Left ventricle myocardium inferior (tissue), 1 donor: ENCODE data around the gene CALHM6. TPM values are rescaled to one million over a fixed set of nuclear protein-coding genes. Genes with fewer than 3 reads are reported as not detected.

ENCODE experiments used
- DNase-seq: peaks from one replicate; pipeline ENCODE4 v3.0.0-alpha.2; 2020
- H3K27ac ChIP-seq: fragments of 200-600 bp; replicated peaks from 2 replicates; pipeline ENCODE4 v1.8.0; 2021
- H3K27me3 ChIP-seq: fragments of 200-600 bp; 2 replicates; pipeline ENCODE4 v1.8.0; 2021; ENCODE audit warnings: low read depth
- H3K36me3 ChIP-seq: fragments of 200-600 bp; 2 replicates; pipeline ENCODE4 v1.8.0; 2021
- H3K4me1 ChIP-seq: fragments of 200-600 bp; 2 replicates; pipeline ENCODE4 v1.8.0; 2021
- H3K4me3 ChIP-seq: fragments of 200-600 bp; 2 replicates; pipeline ENCODE4 v1.8.0; 2021; ENCODE audit warnings: mild to moderate bottlenecking, moderate library complexity
- H3K9me3 ChIP-seq: fragments of 200-600 bp; replicated peaks from 2 replicates; pipeline ENCODE4 v1.8.0; 2021
- intact Hi-C: fragments of 100-400 bp; cut with micrococcal nuclease; formaldehyde crosslinking; loops from one replicate; pipeline ENCODE4 v1.11.0; 2022
- total RNA-seq: library from RNA; stranded (reverse); fragmentation: NEBNext Ultra II Directional; extraction: Animal tissue kit (Norgen Biotek cat#: 25700); gene quantifications from one replicate; pipeline ENCODE4 v1.2.1, GENCODE V29; 2021
- TF ChIP-seq, protein P1 (sequence below): fragments of 200-600 bp; IDR thresholded peaks from 2 replicates; pipeline ENCODE4 v1.8.0; 2021; ENCODE audit warnings: antibody characterized with exemption, mild to moderate bottlenecking, borderline replicate concordance
- donor health status: DM: no; HTN: yes; CAD: no; lungs with severe emphysema.

The CALHM6 gene
- total RNA-seq, 1 donor from 2014 or later: 1.7 TPM

DNA sequence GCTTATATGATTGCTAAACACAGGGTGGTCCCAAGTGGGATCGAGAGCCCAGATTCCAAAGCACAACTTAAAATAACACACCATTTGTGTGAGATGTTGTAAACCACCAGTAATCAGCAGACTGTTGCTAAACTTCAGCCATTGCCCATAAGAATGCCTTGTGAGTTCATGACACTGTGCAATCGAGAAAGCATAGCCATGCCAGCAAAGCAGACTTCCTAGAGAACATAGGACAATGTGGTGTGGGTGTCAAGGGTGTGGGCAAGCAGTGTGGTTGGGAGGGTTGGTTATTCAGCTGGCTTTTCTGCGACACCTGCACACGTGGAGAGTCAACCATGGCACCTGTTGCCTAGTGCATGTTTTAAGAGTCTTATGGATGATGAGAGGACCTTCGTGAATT is 16.1 kb upstream of the CALHM6 start:
- TF ChIP-seq, protein P1, sequence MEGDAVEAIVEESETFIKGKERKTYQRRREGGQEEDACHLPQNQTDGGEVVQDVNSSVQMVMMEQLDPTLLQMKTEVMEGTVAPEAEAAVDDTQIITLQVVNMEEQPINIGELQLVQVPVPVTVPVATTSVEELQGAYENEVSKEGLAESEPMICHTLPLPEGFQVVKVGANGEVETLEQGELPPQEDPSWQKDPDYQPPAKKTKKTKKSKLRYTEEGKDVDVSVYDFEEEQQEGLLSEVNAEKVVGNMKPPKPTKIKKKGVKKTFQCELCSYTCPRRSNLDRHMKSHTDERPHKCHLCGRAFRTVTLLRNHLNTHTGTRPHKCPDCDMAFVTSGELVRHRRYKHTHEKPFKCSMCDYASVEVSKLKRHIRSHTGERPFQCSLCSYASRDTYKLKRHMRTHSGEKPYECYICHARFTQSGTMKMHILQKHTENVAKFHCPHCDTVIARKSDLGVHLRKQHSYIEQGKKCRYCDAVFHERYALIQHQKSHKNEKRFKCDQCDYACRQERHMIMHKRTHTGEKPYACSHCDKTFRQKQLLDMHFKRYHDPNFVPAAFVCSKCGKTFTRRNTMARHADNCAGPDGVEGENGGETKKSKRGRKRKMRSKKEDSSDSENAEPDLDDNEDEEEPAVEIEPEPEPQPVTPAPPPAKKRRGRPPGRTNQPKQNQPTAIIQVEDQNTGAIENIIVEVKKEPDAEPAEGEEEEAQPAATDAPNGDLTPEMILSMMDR: no peak
- intact Hi-C loops: no loop called here
- H3K27me3 ChIP-seq: no peaks in the 10 kb centered on the region
- no peak for DNase-seq
- H3K4me3 ChIP-seq: no peak overlapping the region
- H3K36me3 ChIP-seq: no peaks in the 10 kb centered on the region
- H3K9me3 ChIP-seq: no peaks in the 10 kb centered on the region
- no peaks in the 10 kb centered on the region for H3K4me1 ChIP-seq
- H3K27ac ChIP-seq: no peak overlapping the region

DNA sequence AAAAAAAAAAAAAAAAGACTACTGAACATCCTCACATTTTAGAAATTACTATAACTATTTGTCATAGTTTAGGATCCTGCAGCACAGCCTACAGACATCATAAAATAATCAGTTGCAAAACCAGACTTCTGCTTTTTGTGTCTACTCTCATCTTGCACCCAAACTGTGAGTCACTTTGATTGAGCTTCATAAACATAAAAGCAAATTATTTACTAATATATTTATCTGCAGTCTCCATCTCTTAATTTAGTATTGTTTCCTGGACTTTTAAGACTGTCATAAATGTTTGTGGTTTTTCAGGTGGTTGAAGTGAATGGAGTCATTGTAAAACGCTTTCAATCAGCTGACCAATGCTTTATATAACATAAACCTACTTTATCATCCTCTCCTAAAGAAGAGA is 14.8 kb upstream of the CALHM6 start:
- DNase-seq: no peak
- Histone ChIP-seq H3K9me3 (no peaks in the 10 kb centered on the region), H3K4me1 (no peaks in the 10 kb centered on the region), H3K27ac (no peak overlapping the region), H3K4me3 (no peak overlapping the region), H3K27me3 (no peaks in the 10 kb centered on the region), H3K36me3 (no peaks in the 10 kb centered on the region)
- intact Hi-C loops: no loop called here
- TF ChIP-seq, protein P1: no peak

DNA sequence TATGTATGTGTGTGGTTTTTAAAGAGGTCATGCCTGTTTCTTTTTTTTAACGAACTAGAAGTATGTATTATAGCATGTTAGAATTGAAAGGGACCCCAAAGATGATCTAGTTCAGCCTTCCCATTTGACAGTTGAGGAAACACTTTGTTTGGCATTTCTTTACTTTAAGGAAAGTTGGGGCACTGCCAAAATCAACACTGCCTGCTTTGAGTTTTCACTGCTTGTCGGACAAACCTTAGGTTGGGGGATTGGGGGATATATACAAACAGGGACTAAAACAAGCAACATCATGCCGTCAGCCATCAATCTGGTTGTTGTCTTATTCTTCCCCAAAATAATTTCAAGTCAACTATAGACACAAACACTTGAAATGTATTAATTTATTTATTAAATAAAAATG is 14.1 kb upstream of the CALHM6 start:
- Histone ChIP-seq H3K27ac (no peak overlapping the region), H3K27me3 (no peaks in the 10 kb centered on the region), H3K9me3 (no peaks in the 10 kb centered on the region), H3K36me3 (no peaks in the 10 kb centered on the region), H3K4me3 (no peak overlapping the region), H3K4me1 (no peaks in the 10 kb centered on the region)
- DNase-seq: no peak
- TF ChIP-seq, protein P1: no peak
- intact Hi-C loops: no loop called here

DNA sequence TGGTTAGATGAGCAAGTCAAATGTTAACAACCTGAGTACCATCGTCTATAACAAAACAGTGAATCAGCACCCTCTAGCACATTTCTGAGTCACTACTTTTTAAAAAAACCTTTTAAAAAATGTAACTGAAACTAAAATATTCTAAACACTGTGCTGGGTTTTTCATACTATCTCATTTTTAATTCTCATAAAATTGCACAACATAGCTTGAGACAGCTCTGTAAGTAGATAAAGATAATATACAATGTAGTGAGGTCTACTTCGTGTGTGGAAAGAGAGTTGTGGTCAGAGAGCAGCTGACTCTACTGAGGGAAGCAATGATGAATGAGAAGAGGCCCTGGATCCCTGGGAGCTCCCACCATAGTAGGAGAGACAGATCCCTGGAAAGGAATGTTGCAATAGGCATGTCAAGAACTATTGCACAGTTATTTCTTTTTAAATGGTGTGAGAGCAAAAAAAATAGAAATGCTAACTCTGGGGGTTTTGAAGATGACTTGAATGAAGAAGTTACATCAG is 13.6 kb upstream of the CALHM6 start:
- no peaks in the 10 kb centered on the region for H3K9me3 ChIP-seq
- no peak for DNase-seq
- intact Hi-C loops: no loop called here
- H3K36me3 ChIP-seq: no peaks in the 10 kb centered on the region
- no peak overlapping the region for H3K27ac ChIP-seq
- no peaks in the 10 kb centered on the region for H3K4me1 ChIP-seq
- H3K27me3 ChIP-seq: no peaks in the 10 kb centered on the region
- TF ChIP-seq, protein P1: no peak
- no peak overlapping the region for H3K4me3 ChIP-seq

DNA sequence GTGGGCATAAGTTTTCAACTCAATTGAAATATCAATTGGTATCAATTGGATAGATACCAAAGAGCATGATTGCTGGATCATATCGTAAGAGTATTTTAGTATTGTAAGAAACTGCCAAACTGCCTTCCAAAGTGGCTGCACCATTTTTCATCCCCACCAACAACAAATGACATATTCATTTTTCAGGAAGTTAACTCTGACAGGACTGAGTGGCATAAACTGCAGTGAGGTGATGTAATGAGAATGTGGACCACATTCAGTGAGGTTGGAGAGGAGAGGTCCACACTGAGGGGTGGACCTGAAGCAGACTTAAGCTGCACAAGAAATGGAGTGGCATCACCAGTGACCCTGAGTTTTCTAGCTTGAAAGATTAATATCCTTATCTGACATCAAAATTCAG is 11.6 kb upstream of the CALHM6 start:
- no peaks in the 10 kb centered on the region for H3K27me3 ChIP-seq
- H3K27ac ChIP-seq: no peak overlapping the region
- H3K4me1 ChIP-seq: no peaks in the 10 kb centered on the region
- intact Hi-C loops: no loop called here
- DNase-seq: no peak
- H3K4me3 ChIP-seq: no peak overlapping the region
- no peaks in the 10 kb centered on the region for H3K9me3 ChIP-seq
- TF ChIP-seq, protein P1: no peak
- H3K36me3 ChIP-seq: no peaks in the 10 kb centered on the region

DNA sequence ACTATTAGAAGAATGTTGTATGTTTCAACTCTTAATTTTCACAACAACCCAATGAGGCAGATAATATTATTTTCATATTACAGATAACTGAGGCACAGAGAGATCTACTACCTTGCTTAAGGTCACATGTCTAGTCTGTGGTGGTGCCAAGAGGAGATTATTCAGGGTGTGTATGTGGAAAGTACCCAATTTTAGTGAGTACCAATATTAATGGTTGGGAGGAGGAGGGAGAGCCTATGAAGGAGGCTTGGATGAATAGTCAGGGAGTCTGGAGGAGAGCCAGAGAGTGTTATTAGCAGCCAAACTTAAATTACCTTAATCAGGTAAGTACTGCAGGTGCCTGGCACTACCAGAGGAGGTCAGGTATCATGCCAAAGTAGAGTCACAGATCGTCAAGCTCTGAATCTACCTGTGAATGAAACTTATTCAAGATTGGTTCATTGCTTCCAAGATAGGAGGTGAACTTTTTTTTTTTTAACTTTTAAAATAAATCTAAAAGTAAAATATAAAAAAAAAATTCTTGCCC is 10.9 kb upstream of the CALHM6 start:
- Histone ChIP-seq H3K27ac (no peak overlapping the region), H3K9me3 (no peaks in the 10 kb centered on the region), H3K4me1 (no peaks in the 10 kb centered on the region), H3K36me3 (no peaks in the 10 kb centered on the region), H3K27me3 (no peaks in the 10 kb centered on the region), H3K4me3 (no peak overlapping the region)
- no peak for DNase-seq
- intact Hi-C loops: no loop called here
- TF ChIP-seq, protein P1: no peak
